ENCODE measurements around the gene NKD2.

DNA sequence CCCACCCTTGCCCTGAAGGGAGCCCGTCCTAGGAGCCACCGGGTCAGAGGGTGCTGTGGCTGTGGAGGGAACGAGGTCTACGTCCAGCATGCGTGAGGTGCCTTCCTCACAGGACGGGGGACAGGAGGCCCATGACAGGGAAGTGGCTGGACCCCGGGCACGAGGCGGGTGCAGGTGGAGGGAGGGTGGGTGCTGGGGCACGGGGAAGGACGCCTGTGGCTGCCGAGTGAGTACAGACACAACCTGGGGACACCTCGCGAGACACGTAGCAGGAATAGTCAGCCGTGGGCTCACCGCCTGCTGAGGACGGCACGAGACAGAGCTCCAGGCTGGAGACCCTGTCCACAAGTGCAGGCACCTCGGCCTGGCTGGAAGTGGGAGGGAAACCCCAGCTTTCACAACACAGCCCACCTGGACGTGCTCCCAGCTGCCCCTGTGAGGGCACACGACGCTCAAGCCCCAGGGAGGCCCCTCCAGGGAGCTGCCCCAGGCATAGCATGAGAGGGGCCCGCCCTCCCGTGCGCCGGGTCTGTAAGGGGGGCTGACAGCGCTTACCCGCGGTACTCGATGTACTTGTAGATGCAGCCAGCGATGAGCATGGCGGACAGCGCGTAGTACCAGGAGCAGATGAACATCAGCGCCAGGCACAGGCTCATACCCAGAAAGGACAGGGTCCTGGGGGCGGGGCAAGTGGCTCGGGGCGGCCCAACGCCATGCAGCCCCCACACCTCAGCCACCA, 66.4 kb downstream of the NKD2 start:
- TF ChIP-seq, protein P1, sequence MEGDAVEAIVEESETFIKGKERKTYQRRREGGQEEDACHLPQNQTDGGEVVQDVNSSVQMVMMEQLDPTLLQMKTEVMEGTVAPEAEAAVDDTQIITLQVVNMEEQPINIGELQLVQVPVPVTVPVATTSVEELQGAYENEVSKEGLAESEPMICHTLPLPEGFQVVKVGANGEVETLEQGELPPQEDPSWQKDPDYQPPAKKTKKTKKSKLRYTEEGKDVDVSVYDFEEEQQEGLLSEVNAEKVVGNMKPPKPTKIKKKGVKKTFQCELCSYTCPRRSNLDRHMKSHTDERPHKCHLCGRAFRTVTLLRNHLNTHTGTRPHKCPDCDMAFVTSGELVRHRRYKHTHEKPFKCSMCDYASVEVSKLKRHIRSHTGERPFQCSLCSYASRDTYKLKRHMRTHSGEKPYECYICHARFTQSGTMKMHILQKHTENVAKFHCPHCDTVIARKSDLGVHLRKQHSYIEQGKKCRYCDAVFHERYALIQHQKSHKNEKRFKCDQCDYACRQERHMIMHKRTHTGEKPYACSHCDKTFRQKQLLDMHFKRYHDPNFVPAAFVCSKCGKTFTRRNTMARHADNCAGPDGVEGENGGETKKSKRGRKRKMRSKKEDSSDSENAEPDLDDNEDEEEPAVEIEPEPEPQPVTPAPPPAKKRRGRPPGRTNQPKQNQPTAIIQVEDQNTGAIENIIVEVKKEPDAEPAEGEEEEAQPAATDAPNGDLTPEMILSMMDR (IDR thresholded peaks at IDR 0.05), result no peak
- TF ChIP-seq FOXJ3 (CRISPR knock-in tag; IDR thresholded peaks at IDR 0.05; ENCODE audit: borderline replicate concordance) (no peak), NR1H2 (CRISPR knock-in tag; IDR thresholded peaks at IDR 0.05) (no peak)

Measured in WTC11 (cell line).